Left lung (tissue), 10 donors: ENCODE results near the gene RTN4RL1. TPM values are rescaled to one million over a fixed set of nuclear protein-coding genes. Genes with fewer than 3 reads are reported as not detected.
A peak's percentile ranks its signal among the peaks of the same experiment; 100 is the strongest.

Experiments
- ATAC-seq: fragments of 200-7000 bp; cut with Tn5 transposase; one replicate; pipeline ENCODE4 v1.9.1; 2020; ENCODE audit warnings: moderate library complexity
- DNase-seq, 4 donors: peaks; one replicate each; pipeline ENCODE4 v3.0.0-alpha.2; 2013 to 2020
- H3K27ac ChIP-seq, 2 donors: fragments of 200-600 bp; sonication (generic) in 1 of 2; one replicate each; pipeline versions ENCODE4 v1.5.0 to v1.8.0; 2020 to 2021
- H3K27me3 ChIP-seq, 2 donors: fragments of 200-600 bp; sonication (generic) in 1 of 2; one replicate each; pipeline versions ENCODE4 v1.5.0 to v1.8.0; 2020 to 2021
- H3K36me3 ChIP-seq, 2 donors: fragments of 200-600 bp; sonication (generic) in 1 of 2; one replicate each; pipeline versions ENCODE4 v1.5.0 to v1.8.0; 2020 to 2021
- H3K4me1 ChIP-seq, 2 donors: fragments of 200-600 bp; one replicate each; pipeline ENCODE4 v1.8.0; 2021
- H3K4me3 ChIP-seq, 2 donors: fragments of 200-600 bp; sonication (generic) in 1 of 2; one replicate each; pipeline versions ENCODE4 v1.5.0 to v1.8.0; 2020 to 2021; ENCODE audit warnings: mild to moderate bottlenecking in 1 of 2
- H3K9me3 ChIP-seq, 2 donors: fragments of 200-600 bp; sonication (generic) in 1 of 2; one replicate each; pipeline versions ENCODE4 v1.5.0 to v1.8.0; 2020 to 2021
- CTCF ChIP-seq, 2 donors: fragments of 200-600 bp; sonication (generic) in 1 of 2; IDR thresholded peaks; one replicate each; pipeline versions ENCODE4 v1.5.0 to v1.8.0; 2021; ENCODE audit warnings: antibody characterized with exemption in 2 of 2
- intact Hi-C, 2 donors: fragments of 100-400 bp; cut with DNase I; formaldehyde crosslinking; loops; one replicate each; pipeline versions ENCODE4 v1.11.2 to v1.14.2; 2022
- polyA plus RNA-seq, 6 donors: library from polyadenylated mRNA; unstranded; fragments of 120-200 nt; gene quantifications; one replicate each; pipeline ENCODE4 v1.2.1, GENCODE V29; 2013; ENCODE audit not compliant: insufficient read length in 6 of 6
- total RNA-seq, 2 donors: library from RNA; stranded (reverse); fragmentation: NEBNext Ultra II Directional; extraction: Animal tissue kit (Norgen Biotek cat#: 25700); gene quantifications; one replicate each; pipeline ENCODE4 v1.2.1, GENCODE V29; 2021
- donor health status: DM: no; HTN: yes; CAD: no.
- donor health status: DM: no; HTN: no; CAD: no.

RTN4RL1 gene
- total and polyA plus RNA-seq, 8 donors, result 0.34 to 5.1 (median 0.51) TPM

- no peak for ATAC-seq
- Histone ChIP-seq H3K4me3 (peak overlapping the region; percentile 56 to 57), H3K36me3 (peaks cover 0 to 8% of the 10 kb centered on the region in 2 donors), H3K27me3 (peaks cover 13 to 91% of the 10 kb centered on the region in 2 donors), H3K4me1 (peaks cover 32 to 84% of the 10 kb centered on the region in 2 donors), H3K27ac (peak overlapping the region; percentile 77 to 82), H3K9me3 (no peaks in the 10 kb centered on the region)
- DNase-seq, result peak in 1 of 4 donors; percentile 66
- no peak for TF ChIP-seq CTCF (IDR thresholded peaks at IDR 0.05)
- intact Hi-C loops, result no loop called here
Measured at GRCh38 chr17:2054262-2054511, 29.1 kb upstream of the RTN4RL1 start.

- DNase-seq (peak in 3 of 4 donors; percentile 73 to 91 (median 75)), ATAC-seq (peak; percentile 23)
Measured at GRCh38 chr17:2053380-2054261, 28.5 kb upstream of the RTN4RL1 start.

GRCh38 chr17:2051933-2052559, 26.9 kb upstream of the RTN4RL1 start:
- DNase-seq, result no peak

More at GRCh38 chr17:2053380-2054261, 28.5 kb upstream of the RTN4RL1 start:
- Histone ChIP-seq H3K36me3 (peaks cover 0 to 7% of the 10 kb centered on the region in 2 donors), H3K4me1 (peaks cover 32 to 84% of the 10 kb centered on the region in 2 donors), H3K27me3 (peaks cover 13 to 91% of the 10 kb centered on the region in 2 donors), H3K4me3 (peak overlapping the region; percentile 56 to 57), H3K9me3 (no peaks in the 10 kb centered on the region), H3K27ac (peak overlapping the region; percentile 77 to 82)
- intact Hi-C loops, result no loop called here
- TF ChIP-seq CTCF (IDR thresholded peaks at IDR 0.05), result peak; percentile 41 to 53

GRCh38 chr17:2051061-2051932, 26.2 kb upstream of the RTN4RL1 start:
- peaks cover 5 to 74% of the 10 kb centered on the region in 2 donors for H3K27me3 ChIP-seq
- no peaks in the 10 kb centered on the region for H3K36me3 ChIP-seq
- DNase-seq (peak in 2 of 4 donors; percentile 61 to 79), ATAC-seq (no peak)
- H3K9me3 ChIP-seq, result no peaks in the 10 kb centered on the region
- H3K4me1 ChIP-seq, result peaks cover 26 to 63% of the 10 kb centered on the region in 2 donors
- intact Hi-C loops, result no loop called here
- H3K27ac ChIP-seq, result no peak overlapping the region
- TF ChIP-seq CTCF (IDR thresholded peaks at IDR 0.05), result no peak
- peak overlapping the region; percentile 45 to 66 for H3K4me3 ChIP-seq

More at GRCh38 chr17:2051933-2052559, 26.9 kb upstream of the RTN4RL1 start:
- intact Hi-C loops, result no loop called here
- no peak for ATAC-seq
- Histone ChIP-seq H3K4me1 (peaks cover 26 to 71% of the 10 kb centered on the region in 2 donors), H3K27me3 (peaks cover 5 to 82% of the 10 kb centered on the region in 2 donors), H3K27ac (no peak overlapping the region), H3K4me3 (no peak overlapping the region), H3K9me3 (no peaks in the 10 kb centered on the region), H3K36me3 (no peaks in the 10 kb centered on the region)
- no peak for TF ChIP-seq CTCF (IDR thresholded peaks at IDR 0.05)
